Loucy (cell line): ENCODE data around the gene IDH2.

Experiments used
- EZH2phosphoT487 ChIP-seq: fragments of 200-600 bp; IDR thresholded peaks from 2 replicates; pipeline ENCODE4 v1.6.1; 2018; ENCODE audit warnings: antibody characterized with exemption, mild to moderate bottlenecking, moderate library complexity, borderline replicate concordance
- TF ChIP-seq, protein P1 (sequence below): fragments of 200-600 bp; sonication (generic); conservative IDR thresholded peaks from 2 replicates; pipeline ENCODE4 v1.5.1; 2014; ENCODE audit warnings: mild to moderate bottlenecking, antibody characterized with exemption, low read length

DNA sequence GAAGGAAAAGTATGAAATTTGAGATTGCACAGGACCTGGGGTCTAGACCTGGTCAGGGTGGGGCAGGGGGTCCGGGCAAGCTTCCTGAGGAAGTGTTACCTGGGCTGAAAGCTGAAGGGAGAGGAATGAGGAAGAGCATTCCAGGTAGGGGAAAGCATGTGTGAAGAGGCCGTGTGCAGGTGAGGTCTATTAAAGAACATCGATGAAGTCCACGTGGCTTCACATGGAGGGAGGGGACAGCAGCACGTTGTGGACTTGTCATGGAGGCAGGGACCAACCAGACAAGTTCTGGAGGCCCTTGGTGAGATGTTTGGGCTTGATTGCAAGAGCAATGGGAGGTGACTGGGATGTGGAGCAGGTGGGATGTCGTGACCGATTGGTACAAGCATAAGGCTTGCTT lies 47.1 kb downstream of the IDH2 start:
- TF ChIP-seq, protein P1, sequence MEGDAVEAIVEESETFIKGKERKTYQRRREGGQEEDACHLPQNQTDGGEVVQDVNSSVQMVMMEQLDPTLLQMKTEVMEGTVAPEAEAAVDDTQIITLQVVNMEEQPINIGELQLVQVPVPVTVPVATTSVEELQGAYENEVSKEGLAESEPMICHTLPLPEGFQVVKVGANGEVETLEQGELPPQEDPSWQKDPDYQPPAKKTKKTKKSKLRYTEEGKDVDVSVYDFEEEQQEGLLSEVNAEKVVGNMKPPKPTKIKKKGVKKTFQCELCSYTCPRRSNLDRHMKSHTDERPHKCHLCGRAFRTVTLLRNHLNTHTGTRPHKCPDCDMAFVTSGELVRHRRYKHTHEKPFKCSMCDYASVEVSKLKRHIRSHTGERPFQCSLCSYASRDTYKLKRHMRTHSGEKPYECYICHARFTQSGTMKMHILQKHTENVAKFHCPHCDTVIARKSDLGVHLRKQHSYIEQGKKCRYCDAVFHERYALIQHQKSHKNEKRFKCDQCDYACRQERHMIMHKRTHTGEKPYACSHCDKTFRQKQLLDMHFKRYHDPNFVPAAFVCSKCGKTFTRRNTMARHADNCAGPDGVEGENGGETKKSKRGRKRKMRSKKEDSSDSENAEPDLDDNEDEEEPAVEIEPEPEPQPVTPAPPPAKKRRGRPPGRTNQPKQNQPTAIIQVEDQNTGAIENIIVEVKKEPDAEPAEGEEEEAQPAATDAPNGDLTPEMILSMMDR: no peak
- no peak for TF ChIP-seq EZH2phosphoT487
